ENCODE data around the gene CST6. TPM values are rescaled to one million over a fixed set of nuclear protein-coding genes. Genes with fewer than 3 reads are reported as not detected.

CST6 gene
- not detected for total RNA-seq
- long read RNA-seq, result 0 reads

- DNase-seq (ENCODE audit: low spot score), result no peak
These were observed at the start of gene CST6 for GRCh38 chr11:66011785-66012303. Gene CST6, plus strand, starts transcription at chr11:66012008. Its CDS starts 37 bp downstream, at chr11:66012045.

GRCh38 chr11:65962141-65962564, 49.7 kb upstream of the CST6 start:
- no peak for DNase-seq (ENCODE audit: low spot score)

- no peak for DNase-seq (ENCODE audit: low spot score)
These were observed 46.9 kb upstream of the CST6 start for GRCh38 chr11:65964906-65965305.

- DNase-seq (ENCODE audit: low spot score), result no peak
These were observed 45.6 kb upstream of the CST6 start for GRCh38 chr11:65965986-65966762.

GRCh38 chr11:65967329-65967934, 44.4 kb upstream of the CST6 start:
- DNase-seq (ENCODE audit: low spot score), result no peak

GRCh38 chr11:65968600-65969482, 43.0 kb upstream of the CST6 start:
- no peak for DNase-seq (ENCODE audit: low spot score)

- no peak for DNase-seq (ENCODE audit: low spot score)
These were observed 39.7 kb upstream of the CST6 start for GRCh38 chr11:65972116-65972515.

GRCh38 chr11:65973439-65974110, 38.2 kb upstream of the CST6 start:
- no peak for DNase-seq (ENCODE audit: low spot score)

GRCh38 chr11:65975771-65976170, 36.0 kb upstream of the CST6 start:
- DNase-seq (ENCODE audit: low spot score), result no peak

GRCh38 chr11:65976216-65977176, 35.3 kb upstream of the CST6 start:
- no peak for DNase-seq (ENCODE audit: low spot score)

- DNase-seq (ENCODE audit: low spot score), result no peak
These were observed 34.0 kb upstream of the CST6 start for GRCh38 chr11:65977621-65978390.

- no peak for DNase-seq (ENCODE audit: low spot score)
These were observed 33.2 kb upstream of the CST6 start for GRCh38 chr11:65978391-65979238.

- DNase-seq (ENCODE audit: low spot score), result no peak
These were observed 32.5 kb upstream of the CST6 start for GRCh38 chr11:65979261-65979759.

GRCh38 chr11:65981101-65981740, 30.6 kb upstream of the CST6 start:
- DNase-seq (ENCODE audit: low spot score), result no peak

GRCh38 chr11:65981972-65982823, 29.6 kb upstream of the CST6 start:
- DNase-seq (ENCODE audit: low spot score), result no peak

- no peak for DNase-seq (ENCODE audit: low spot score)
These were observed 28.8 kb upstream of the CST6 start for GRCh38 chr11:65982824-65983588.
